Measurements from ENCODE around the gene LCP2. TPM values are rescaled to one million over a fixed set of nuclear protein-coding genes. Genes with fewer than 3 reads are reported as not detected.

LCP2 gene
- total RNA-seq, 1 experiment from 2014 or later = 0.72 TPM

GRCh38 chr5:170338291-170338690 lies 40.7 kb upstream of the LCP2 start (continued):
- TF ChIP-seq USF2 (CRISPR knock-in tag; IDR thresholded peaks at IDR 0.05) = no peak
- no peak for TF ChIP-seq CTCF (IDR thresholded peaks at IDR 0.05)
- no peak for TF ChIP-seq AFF4 (CRISPR knock-in tag; IDR thresholded peaks at IDR 0.05; ENCODE audit: borderline replicate concordance)
- TF ChIP-seq ZNF416 (CRISPR knock-in tag; IDR thresholded peaks at IDR 0.05) = no peak
- no peak for TF ChIP-seq IRF2 (CRISPR knock-in tag; IDR thresholded peaks at IDR 0.05; ENCODE audit: borderline replicate concordance, low read depth)
- no peak for TF ChIP-seq ELF4 (CRISPR knock-in tag; IDR thresholded peaks at IDR 0.05; ENCODE audit: low read depth)
- TF ChIP-seq, protein P1, sequence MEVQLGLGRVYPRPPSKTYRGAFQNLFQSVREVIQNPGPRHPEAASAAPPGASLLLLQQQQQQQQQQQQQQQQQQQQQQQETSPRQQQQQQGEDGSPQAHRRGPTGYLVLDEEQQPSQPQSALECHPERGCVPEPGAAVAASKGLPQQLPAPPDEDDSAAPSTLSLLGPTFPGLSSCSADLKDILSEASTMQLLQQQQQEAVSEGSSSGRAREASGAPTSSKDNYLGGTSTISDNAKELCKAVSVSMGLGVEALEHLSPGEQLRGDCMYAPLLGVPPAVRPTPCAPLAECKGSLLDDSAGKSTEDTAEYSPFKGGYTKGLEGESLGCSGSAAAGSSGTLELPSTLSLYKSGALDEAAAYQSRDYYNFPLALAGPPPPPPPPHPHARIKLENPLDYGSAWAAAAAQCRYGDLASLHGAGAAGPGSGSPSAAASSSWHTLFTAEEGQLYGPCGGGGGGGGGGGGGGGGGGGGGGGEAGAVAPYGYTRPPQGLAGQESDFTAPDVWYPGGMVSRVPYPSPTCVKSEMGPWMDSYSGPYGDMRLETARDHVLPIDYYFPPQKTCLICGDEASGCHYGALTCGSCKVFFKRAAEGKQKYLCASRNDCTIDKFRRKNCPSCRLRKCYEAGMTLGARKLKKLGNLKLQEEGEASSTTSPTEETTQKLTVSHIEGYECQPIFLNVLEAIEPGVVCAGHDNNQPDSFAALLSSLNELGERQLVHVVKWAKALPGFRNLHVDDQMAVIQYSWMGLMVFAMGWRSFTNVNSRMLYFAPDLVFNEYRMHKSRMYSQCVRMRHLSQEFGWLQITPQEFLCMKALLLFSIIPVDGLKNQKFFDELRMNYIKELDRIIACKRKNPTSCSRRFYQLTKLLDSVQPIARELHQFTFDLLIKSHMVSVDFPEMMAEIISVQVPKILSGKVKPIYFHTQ (CRISPR knock-in tag; IDR thresholded peaks at IDR 0.05) = no peak
- TF ChIP-seq, protein P2, sequence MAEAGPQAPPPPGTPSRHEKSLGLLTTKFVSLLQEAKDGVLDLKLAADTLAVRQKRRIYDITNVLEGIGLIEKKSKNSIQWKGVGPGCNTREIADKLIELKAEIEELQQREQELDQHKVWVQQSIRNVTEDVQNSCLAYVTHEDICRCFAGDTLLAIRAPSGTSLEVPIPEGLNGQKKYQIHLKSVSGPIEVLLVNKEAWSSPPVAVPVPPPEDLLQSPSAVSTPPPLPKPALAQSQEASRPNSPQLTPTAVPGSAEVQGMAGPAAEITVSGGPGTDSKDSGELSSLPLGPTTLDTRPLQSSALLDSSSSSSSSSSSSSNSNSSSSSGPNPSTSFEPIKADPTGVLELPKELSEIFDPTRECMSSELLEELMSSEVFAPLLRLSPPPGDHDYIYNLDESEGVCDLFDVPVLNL (CRISPR knock-in tag; IDR thresholded peaks at IDR 0.05; ENCODE audit: borderline replicate concordance, low read depth) = no peak
- no peak for TF ChIP-seq ZNF396 (CRISPR knock-in tag; IDR thresholded peaks at IDR 0.05; ENCODE audit: borderline replicate concordance)
- no peak for TF ChIP-seq TP53 (CRISPR knock-in tag; IDR thresholded peaks at IDR 0.05)
- TF ChIP-seq MYBL2 (CRISPR knock-in tag; IDR thresholded peaks at IDR 0.05) = no peak

- CTCF ChIA-PET = interaction anchor here (1.0 to 6.8 kb wide), 4 partner anchors 27 to 111 kb away, joined by 3 to 92 read pairs (median 49); no protein-coding TSS in a partner anchor
- Mint-ChIP-seq H3K27ac (no peak overlapping the region), H3K36me3 (peaks cover 12% of the 10 kb centered on the region), H3K4me1 (peaks cover 78% of the 10 kb centered on the region), H3K9me3 (peaks cover 13% of the 10 kb centered on the region), H3K4me3 (no peak overlapping the region), H3K27me3 (ENCODE audit: low read depth) (no peaks in the 10 kb centered on the region; the same call in none of the 2 replicates)
- POLR2A ChIA-PET = no interaction called here
- DNase-seq (ENCODE audit: low spot score) (no peak), ATAC-seq (peak; percentile 19)
- no peak for TF ChIP-seq ZNF263 (CRISPR knock-in tag; IDR thresholded peaks at IDR 0.05; ENCODE audit: low read depth)
- TF ChIP-seq NFATC4 (CRISPR knock-in tag; IDR thresholded peaks at IDR 0.05) = no peak
- TF ChIP-seq, protein P3, sequence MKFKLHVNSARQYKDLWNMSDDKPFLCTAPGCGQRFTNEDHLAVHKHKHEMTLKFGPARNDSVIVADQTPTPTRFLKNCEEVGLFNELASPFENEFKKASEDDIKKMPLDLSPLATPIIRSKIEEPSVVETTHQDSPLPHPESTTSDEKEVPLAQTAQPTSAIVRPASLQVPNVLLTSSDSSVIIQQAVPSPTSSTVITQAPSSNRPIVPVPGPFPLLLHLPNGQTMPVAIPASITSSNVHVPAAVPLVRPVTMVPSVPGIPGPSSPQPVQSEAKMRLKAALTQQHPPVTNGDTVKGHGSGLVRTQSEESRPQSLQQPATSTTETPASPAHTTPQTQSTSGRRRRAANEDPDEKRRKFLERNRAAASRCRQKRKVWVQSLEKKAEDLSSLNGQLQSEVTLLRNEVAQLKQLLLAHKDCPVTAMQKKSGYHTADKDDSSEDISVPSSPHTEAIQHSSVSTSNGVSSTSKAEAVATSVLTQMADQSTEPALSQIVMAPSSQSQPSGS (CRISPR knock-in tag; IDR thresholded peaks at IDR 0.05; ENCODE audit: borderline replicate concordance, low read depth) = no peak
- no peak for TF ChIP-seq SOX15 (CRISPR knock-in tag; IDR thresholded peaks at IDR 0.05)
These were observed 39.6 kb upstream of the LCP2 start for GRCh38 chr5:170337045-170337733.

All from WTC11 (cell line).